Measurements from ENCODE around the gene LRRN2. TPM values are rescaled to one million over a fixed set of nuclear protein-coding genes. Genes with fewer than 3 reads are reported as not detected.
A peak's percentile ranks its signal among the peaks of the same experiment; 100 is the strongest.

Gene LRRN2
- total and polyA plus RNA-seq, 9 of the 15 experiments (the other 6 are each of a cell fraction or from before 2014, with no cell fraction given): 0.05 TPM; not detected in 8

DNA sequence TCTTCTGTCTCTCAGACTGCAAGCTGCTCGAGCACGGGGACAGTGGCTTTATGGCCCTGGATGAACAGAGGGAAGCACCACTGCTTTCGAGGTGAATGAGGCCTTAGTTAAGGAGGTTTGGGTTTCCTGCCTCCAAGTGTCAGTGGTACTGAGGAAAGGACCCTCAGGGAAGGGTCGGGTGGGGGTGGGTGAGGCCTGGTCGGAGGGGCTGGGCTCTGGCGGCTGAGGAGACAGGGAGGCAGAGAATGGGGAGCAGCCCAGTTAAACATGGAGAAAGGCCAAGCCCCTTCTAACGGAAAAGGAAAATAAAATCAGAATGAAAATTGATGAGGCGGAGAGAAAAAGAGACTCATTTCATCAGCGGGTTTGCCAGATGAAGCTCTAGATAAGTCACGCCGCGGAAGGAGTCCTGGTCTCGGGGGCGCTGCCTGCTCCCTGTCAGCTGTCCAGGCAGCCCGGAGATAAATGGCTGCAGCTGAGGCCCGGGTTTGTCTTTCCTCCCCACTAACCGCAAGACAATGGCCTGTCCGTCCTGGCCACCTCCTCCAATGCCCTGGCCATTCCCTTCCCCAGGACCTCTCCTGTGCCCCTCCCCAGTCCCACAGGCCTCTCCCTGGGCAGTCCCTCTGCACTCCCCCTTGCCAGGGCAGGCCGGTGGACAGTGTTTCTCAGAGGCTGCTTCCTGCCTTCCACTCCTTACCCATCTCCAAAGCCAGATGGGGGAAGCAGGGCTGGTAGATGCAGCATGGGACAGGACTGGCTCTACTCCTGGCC, 55.2 kb downstream of the LRRN2 start (continued):
- TF ChIP-seq SIRT6 (IDR thresholded peaks at IDR 0.05; ENCODE audit: low read depth, low read length) (no peak), ZNF717 (CRISPR knock-in tag; IDR thresholded peaks at IDR 0.05) (no peak), ZBED1 (IDR thresholded peaks at IDR 0.05) (no peak), ZNF140 (CRISPR knock-in tag; IDR thresholded peaks at IDR 0.05) (no peak), ZBTB7A (IDR thresholded peaks at IDR 0.05; ENCODE audit: borderline replicate concordance, control insufficient read depth, low read depth, low read length) (no peak), ILF3 (IDR thresholded peaks at IDR 0.05; ENCODE audit: borderline replicate concordance) (no peak), ZNF431 (CRISPR knock-in tag; IDR thresholded peaks at IDR 0.05) (no peak)
- TF ChIP-seq, protein P1, sequence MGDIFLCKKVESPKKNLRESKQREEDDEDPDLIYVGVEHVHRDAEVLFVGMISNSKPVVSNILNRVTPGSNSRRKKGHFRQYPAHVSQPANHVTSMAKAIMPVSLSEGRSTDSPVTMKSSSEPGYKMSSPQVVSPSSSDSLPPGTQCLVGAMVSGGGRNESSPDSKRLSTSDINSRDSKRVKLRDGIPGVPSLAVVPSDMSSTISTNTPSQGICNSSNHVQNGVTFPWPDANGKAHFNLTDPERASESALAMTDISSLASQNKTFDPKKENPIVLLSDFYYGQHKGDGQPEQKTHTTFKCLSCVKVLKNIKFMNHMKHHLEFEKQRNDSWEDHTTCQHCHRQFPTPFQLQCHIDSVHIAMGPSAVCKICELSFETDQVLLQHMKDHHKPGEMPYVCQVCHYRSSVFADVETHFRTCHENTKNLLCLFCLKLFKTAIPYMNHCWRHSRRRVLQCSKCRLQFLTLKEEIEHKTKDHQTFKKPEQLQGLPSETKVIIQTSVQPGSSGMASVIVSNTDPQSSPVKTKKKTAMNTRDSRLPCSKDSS (IDR thresholded peaks at IDR 0.05; ENCODE audit: low read depth, partially characterized antibody): no peak
- TF ChIP-seq, protein P2, sequence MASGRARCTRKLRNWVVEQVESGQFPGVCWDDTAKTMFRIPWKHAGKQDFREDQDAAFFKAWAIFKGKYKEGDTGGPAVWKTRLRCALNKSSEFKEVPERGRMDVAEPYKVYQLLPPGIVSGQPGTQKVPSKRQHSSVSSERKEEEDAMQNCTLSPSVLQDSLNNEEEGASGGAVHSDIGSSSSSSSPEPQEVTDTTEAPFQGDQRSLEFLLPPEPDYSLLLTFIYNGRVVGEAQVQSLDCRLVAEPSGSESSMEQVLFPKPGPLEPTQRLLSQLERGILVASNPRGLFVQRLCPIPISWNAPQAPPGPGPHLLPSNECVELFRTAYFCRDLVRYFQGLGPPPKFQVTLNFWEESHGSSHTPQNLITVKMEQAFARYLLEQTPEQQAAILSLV (tag; IDR thresholded peaks at IDR 0.05): no peak
- TF ChIP-seq, protein P3, sequence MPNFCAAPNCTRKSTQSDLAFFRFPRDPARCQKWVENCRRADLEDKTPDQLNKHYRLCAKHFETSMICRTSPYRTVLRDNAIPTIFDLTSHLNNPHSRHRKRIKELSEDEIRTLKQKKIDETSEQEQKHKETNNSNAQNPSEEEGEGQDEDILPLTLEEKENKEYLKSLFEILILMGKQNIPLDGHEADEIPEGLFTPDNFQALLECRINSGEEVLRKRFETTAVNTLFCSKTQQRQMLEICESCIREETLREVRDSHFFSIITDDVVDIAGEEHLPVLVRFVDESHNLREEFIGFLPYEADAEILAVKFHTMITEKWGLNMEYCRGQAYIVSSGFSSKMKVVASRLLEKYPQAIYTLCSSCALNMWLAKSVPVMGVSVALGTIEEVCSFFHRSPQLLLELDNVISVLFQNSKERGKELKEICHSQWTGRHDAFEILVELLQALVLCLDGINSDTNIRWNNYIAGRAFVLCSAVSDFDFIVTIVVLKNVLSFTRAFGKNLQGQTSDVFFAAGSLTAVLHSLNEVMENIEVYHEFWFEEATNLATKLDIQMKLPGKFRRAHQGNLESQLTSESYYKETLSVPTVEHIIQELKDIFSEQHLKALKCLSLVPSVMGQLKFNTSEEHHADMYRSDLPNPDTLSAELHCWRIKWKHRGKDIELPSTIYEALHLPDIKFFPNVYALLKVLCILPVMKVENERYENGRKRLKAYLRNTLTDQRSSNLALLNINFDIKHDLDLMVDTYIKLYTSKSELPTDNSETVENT (CRISPR knock-in tag; IDR thresholded peaks at IDR 0.05): no peak
- TF ChIP-seq, protein P4, sequence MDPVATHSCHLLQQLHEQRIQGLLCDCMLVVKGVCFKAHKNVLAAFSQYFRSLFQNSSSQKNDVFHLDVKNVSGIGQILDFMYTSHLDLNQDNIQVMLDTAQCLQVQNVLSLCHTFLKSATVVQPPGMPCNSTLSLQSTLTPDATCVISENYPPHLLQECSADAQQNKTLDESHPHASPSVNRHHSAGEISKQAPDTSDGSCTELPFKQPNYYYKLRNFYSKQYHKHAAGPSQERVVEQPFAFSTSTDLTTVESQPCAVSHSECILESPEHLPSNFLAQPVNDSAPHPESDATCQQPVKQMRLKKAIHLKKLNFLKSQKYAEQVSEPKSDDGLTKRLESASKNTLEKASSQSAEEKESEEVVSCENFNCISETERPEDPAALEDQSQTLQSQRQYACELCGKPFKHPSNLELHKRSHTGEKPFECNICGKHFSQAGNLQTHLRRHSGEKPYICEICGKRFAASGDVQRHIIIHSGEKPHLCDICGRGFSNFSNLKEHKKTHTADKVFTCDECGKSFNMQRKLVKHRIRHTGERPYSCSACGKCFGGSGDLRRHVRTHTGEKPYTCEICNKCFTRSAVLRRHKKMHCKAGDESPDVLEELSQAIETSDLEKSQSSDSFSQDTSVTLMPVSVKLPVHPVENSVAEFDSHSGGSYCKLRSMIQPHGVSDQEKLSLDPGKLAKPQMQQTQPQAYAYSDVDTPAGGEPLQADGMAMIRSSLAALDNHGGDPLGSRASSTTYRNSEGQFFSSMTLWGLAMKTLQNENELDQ (CRISPR knock-in tag; IDR thresholded peaks at IDR 0.05; ENCODE audit: borderline replicate concordance): no peak
- TF ChIP-seq, protein P5, sequence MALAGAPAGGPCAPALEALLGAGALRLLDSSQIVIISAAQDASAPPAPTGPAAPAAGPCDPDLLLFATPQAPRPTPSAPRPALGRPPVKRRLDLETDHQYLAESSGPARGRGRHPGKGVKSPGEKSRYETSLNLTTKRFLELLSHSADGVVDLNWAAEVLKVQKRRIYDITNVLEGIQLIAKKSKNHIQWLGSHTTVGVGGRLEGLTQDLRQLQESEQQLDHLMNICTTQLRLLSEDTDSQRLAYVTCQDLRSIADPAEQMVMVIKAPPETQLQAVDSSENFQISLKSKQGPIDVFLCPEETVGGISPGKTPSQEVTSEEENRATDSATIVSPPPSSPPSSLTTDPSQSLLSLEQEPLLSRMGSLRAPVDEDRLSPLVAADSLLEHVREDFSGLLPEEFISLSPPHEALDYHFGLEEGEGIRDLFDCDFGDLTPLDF (CRISPR knock-in tag; IDR thresholded peaks at IDR 0.05): no peak
- TF ChIP-seq, protein P6, sequence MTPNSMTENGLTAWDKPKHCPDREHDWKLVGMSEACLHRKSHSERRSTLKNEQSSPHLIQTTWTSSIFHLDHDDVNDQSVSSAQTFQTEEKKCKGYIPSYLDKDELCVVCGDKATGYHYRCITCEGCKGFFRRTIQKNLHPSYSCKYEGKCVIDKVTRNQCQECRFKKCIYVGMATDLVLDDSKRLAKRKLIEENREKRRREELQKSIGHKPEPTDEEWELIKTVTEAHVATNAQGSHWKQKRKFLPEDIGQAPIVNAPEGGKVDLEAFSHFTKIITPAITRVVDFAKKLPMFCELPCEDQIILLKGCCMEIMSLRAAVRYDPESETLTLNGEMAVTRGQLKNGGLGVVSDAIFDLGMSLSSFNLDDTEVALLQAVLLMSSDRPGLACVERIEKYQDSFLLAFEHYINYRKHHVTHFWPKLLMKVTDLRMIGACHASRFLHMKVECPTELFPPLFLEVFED (CRISPR knock-in tag; conservative IDR thresholded peaks at IDR 0.05): 0 out of 2 replicates have a peak, but pooled peaks have one; percentile 52

All from K562 (cell line).